Measurements from ENCODE around the gene GEMIN2.
"Not testable (repeated sequence)": the region's sequence is repeated elsewhere in the genome, so short reads cannot be mapped to it uniquely, and the experiment has no call there.

GEMIN2 gene

GRCh38 chr14:39179042-39179441 is 64.9 kb downstream of the GEMIN2 start:
- no peak for DNase-seq

GRCh38 chr14:39180553-39180952 is 66.4 kb downstream of the GEMIN2 start:
- DNase-seq: no peak

GRCh38 chr14:39181026-39181692 is 67.0 kb downstream of the GEMIN2 start:
- DNase-seq: no peak

GRCh38 chr14:39181693-39182047 is 67.5 kb downstream of the GEMIN2 start:
- DNase-seq: no peak

GRCh38 chr14:39182770-39183684 is 68.9 kb downstream of the GEMIN2 start:
- DNase-seq: no peak

GRCh38 chr14:39183685-39184003 is 69.5 kb downstream of the GEMIN2 start:
- DNase-seq: not testable (repeated sequence)

- DNase-seq: no peak
Observed at GRCh38 chr14:39184628-39185255, 70.6 kb downstream of the GEMIN2 start.

- no peak for DNase-seq
Observed at GRCh38 chr14:39185256-39186049, 71.3 kb downstream of the GEMIN2 start.
